Measurements from ENCODE around the gene AMIGO2.
"Not testable (repeated sequence)": the region's sequence is repeated elsewhere in the genome, so short reads cannot be mapped to it uniquely, and the experiment has no call there.

Gene AMIGO2

DNA sequence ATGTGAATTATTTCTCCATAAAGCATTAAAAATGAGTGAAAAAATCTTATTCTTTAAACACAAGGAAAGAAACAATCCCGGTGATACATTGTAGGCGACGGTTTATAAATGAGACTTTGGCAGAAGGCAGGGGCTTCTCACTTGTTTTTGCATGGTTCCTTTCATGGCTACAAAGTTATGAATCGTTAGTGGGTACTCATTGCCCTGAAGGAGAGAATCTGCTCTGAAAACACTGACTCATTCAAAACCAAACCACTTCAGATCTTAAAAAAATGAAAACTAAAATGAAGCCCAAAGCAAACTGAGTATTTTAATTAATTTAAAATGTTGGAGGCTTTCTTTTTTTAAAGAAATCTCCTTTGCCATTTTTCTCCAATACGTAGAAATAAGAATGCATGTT is 41.4 kb upstream of the AMIGO2 start:
- no peak for DNase-seq (ENCODE audit: low spot score)
- no peak overlapping the region for H3K4me3 ChIP-seq (ENCODE audit: severe bottlenecking)
- H3K9me3 ChIP-seq (ENCODE audit: severe bottlenecking): no peaks in the 10 kb centered on the region
- ATAC-seq (ENCODE audit: low read depth): peak; percentile 61
- H3K36me3 ChIP-seq (ENCODE audit: low read depth): no peaks in the 10 kb centered on the region; the same call in 1 of the 2 replicates
- no peaks in the 10 kb centered on the region for H3K27me3 ChIP-seq (ENCODE audit: insufficient read depth, poor library complexity, severe bottlenecking)
- H3K27ac ChIP-seq (ENCODE audit: poor library complexity, severe bottlenecking): peak overlapping the region; percentile 38
- TF ChIP-seq, protein P1, sequence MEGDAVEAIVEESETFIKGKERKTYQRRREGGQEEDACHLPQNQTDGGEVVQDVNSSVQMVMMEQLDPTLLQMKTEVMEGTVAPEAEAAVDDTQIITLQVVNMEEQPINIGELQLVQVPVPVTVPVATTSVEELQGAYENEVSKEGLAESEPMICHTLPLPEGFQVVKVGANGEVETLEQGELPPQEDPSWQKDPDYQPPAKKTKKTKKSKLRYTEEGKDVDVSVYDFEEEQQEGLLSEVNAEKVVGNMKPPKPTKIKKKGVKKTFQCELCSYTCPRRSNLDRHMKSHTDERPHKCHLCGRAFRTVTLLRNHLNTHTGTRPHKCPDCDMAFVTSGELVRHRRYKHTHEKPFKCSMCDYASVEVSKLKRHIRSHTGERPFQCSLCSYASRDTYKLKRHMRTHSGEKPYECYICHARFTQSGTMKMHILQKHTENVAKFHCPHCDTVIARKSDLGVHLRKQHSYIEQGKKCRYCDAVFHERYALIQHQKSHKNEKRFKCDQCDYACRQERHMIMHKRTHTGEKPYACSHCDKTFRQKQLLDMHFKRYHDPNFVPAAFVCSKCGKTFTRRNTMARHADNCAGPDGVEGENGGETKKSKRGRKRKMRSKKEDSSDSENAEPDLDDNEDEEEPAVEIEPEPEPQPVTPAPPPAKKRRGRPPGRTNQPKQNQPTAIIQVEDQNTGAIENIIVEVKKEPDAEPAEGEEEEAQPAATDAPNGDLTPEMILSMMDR (IDR thresholded peaks at IDR 0.05; ENCODE audit: poor library complexity, severe bottlenecking): no peak
- peaks cover 15% of the 10 kb centered on the region for H3K4me1 ChIP-seq (ENCODE audit: insufficient read depth, poor library complexity, severe bottlenecking)

DNA sequence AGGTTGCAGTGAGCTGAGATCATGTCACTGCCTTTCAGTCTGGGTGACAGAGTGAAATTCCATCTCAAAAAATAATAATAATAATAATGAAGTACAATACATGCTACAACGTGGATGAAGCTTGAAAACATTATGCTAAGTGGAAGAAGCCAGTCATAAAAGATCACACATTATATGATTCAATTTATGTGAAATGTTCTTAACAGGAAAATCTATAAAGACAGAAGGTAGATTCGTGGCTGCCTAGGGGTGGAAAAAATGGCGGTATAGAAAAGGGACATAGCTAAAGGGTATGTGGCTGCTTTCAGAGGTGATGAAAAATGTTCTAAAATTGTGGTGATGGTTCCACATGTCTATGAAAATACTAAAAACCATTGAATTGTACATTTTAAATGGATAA is 41.0 kb upstream of the AMIGO2 start:
- ATAC-seq (ENCODE audit: low read depth): no peak
- peaks cover 2% of the 10 kb centered on the region; the same call in 1 of the 2 replicates for H3K36me3 ChIP-seq (ENCODE audit: low read depth)
- no peaks in the 10 kb centered on the region for H3K27me3 ChIP-seq (ENCODE audit: insufficient read depth, poor library complexity, severe bottlenecking)
- H3K9me3 ChIP-seq (ENCODE audit: severe bottlenecking): no peaks in the 10 kb centered on the region
- no peak for DNase-seq (ENCODE audit: low spot score)
- peak overlapping the region; percentile 38 for H3K27ac ChIP-seq (ENCODE audit: poor library complexity, severe bottlenecking)
- TF ChIP-seq, protein P1 (IDR thresholded peaks at IDR 0.05; ENCODE audit: poor library complexity, severe bottlenecking): no peak
- H3K4me1 ChIP-seq (ENCODE audit: insufficient read depth, poor library complexity, severe bottlenecking): peaks cover 15% of the 10 kb centered on the region
- H3K4me3 ChIP-seq (ENCODE audit: severe bottlenecking): no peak overlapping the region

DNA sequence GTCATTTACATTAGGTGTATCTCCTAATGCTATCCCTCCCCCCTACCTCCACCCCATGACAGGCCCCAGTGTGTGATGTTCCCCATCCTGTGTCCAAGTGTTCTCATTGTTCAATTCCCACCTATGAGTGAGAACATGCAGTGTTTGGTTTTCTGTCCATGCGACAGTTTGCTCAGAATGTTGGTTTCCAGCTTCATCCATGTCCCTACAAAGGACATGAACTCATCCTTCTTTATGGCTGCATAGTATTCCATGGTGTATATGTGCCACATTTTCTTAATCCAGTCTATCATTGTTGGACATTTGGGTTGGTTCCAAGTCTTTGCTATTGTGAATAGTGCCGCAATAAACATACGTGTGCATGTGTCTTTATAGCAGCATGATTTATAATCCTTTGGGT is 37.5 kb upstream of the AMIGO2 start:
- not testable (repeated sequence) for H3K36me3 ChIP-seq (ENCODE audit: low read depth); ATAC-seq (ENCODE audit: low read depth); H3K27me3 ChIP-seq (ENCODE audit: insufficient read depth, poor library complexity, severe bottlenecking); H3K4me3 ChIP-seq (ENCODE audit: severe bottlenecking); H3K4me1 ChIP-seq (ENCODE audit: insufficient read depth, poor library complexity, severe bottlenecking); DNase-seq (ENCODE audit: low spot score); H3K9me3 ChIP-seq (ENCODE audit: severe bottlenecking); H3K27ac ChIP-seq (ENCODE audit: poor library complexity, severe bottlenecking)

DNA sequence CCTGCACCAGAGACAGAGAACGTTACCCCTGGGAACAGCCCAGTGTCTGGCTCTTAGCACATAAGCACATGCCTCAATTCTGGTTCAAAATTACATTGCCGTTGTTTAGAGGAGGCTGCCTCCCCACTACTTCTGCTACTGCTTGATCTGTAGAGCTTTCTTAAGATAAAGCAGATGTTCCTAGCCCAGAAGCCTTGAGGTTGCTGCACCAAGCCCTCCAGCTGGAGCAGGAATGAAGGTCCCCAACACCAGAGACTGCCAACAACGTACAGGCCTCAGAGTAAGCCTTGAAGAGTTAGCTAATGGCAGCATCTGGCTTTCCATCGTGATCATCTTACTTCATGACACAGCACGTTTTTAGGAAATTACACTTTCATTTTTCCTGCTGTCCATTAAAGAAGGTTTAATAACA is 34.7 kb upstream of the AMIGO2 start:
- TF ChIP-seq, protein P1 (IDR thresholded peaks at IDR 0.05; ENCODE audit: poor library complexity, severe bottlenecking): no peak
- DNase-seq (ENCODE audit: low spot score): no peak

DNA sequence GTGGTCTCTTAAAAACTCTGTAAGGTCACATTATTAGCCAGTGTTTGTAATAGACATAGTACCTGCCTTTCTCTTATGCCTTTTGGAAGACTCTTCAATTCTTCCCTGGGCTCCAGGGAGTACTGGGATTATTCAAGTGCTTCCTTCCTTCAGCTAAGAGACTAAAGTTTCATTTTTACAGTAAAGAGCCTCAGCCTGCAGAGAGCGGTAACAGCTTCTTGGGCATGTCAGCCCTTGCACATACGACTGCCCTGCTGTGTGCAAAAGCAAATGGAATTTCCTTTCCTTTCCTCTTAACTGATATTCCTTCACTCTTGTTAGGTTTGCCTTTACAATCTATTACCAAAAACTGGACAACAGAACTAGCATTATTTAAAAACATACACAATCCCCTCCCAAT is 32.9 kb upstream of the AMIGO2 start:
- DNase-seq (ENCODE audit: low spot score): no peak
- no peaks in the 10 kb centered on the region for H3K9me3 ChIP-seq (ENCODE audit: severe bottlenecking)
- no peak for ATAC-seq (ENCODE audit: low read depth)

More for the DNA sequence above, 34.7 kb upstream of the AMIGO2 start:
- no peak overlapping the region for H3K27ac ChIP-seq (ENCODE audit: poor library complexity, severe bottlenecking)
- H3K4me1 ChIP-seq (ENCODE audit: insufficient read depth, poor library complexity, severe bottlenecking): no peaks in the 10 kb centered on the region
- no peaks in the 10 kb centered on the region for H3K9me3 ChIP-seq (ENCODE audit: severe bottlenecking)
- peaks cover 4% of the 10 kb centered on the region; the same call in 1 of the 2 replicates for H3K36me3 ChIP-seq (ENCODE audit: low read depth)
- no peak for ATAC-seq (ENCODE audit: low read depth)
- no peaks in the 10 kb centered on the region for H3K27me3 ChIP-seq (ENCODE audit: insufficient read depth, poor library complexity, severe bottlenecking)
- no peak overlapping the region for H3K4me3 ChIP-seq (ENCODE audit: severe bottlenecking)

More for the DNA sequence above, 32.9 kb upstream of the AMIGO2 start:
- Histone ChIP-seq H3K27ac (ENCODE audit: poor library complexity, severe bottlenecking) (no peak overlapping the region), H3K4me3 (ENCODE audit: severe bottlenecking) (no peak overlapping the region), H3K36me3 (ENCODE audit: low read depth) (0 out of 2 replicates have a peak, but pooled peaks cover 4% of the 10 kb centered on the region), H3K4me1 (ENCODE audit: insufficient read depth, poor library complexity, severe bottlenecking) (no peaks in the 10 kb centered on the region), H3K27me3 (ENCODE audit: insufficient read depth, poor library complexity, severe bottlenecking) (no peaks in the 10 kb centered on the region)
- TF ChIP-seq, protein P1 (IDR thresholded peaks at IDR 0.05; ENCODE audit: poor library complexity, severe bottlenecking): no peak

Data from RWPE2 (cell line).